ENCODE data around the gene NSMCE3.

The NSMCE3 gene

DNA sequence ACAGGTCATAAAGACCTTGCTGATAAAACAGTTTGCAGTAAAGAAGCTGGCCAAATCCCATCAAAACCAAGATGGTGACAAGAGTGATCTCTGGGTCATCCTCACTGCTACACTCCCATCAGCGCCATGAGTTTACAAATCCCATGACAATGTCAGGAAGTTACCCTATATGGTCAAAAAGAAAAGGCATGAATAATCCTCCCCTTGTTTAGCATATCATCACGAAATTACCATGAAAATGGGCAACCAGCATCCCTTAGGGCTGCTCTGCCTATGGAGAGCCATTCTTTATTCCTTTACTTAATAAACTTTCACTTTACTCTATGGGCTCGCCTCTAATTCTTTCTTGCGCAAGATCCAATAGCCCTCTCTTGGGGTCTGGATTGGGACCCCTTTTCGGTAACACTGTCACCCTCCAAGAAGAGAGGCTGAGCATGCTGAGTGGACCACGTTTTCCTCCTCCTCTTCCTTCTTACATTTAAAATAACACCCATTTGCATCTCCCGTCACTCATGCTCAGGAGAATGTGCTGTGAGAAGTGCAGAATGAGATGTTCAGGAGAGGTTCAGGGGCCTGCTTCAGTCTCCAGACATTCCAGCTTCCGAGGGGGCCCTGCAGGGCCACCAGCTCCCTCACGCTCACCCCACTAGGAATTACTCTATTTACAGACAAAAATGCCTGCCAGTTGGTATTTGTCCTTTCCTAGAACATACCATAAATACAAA, 47.3 kb downstream of the NSMCE3 start:
- no peak for DNase-seq (ENCODE audit: low read depth in 2 of 2)

GRCh38 chr15:29220852-29221251, 48.8 kb downstream of the NSMCE3 start:
- DNase-seq (ENCODE audit: low read depth in 2 of 2) = no peak

DNA sequence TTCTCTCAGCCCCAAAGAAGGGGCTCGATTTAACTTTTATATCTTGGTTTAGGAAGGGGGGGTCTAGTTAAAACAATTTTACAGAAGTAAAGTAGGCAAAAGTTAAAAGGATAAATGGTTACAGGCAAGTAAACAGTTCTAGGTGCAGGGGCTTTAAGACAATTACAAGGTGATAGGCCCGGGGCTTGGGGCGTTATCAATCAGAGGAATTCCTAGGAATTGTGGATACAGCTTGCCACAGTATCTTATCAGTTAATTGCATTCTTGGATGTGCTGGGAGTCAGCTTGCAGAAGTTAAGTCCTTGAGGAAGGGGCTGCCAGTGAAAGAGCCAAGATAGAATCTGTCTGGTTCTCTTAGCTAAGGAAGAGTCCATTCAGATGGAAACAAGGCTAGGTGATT, 52.7 kb downstream of the NSMCE3 start:
- no peak for DNase-seq (ENCODE audit: low read depth in 2 of 2)
